Globus pallidus (tissue), 1 donor: Measurements from ENCODE around the gene MAP2K3.
"Not testable (repeated sequence)": the region's sequence is repeated elsewhere in the genome, so short reads cannot be mapped to it uniquely, and the experiment has no call there.

Experiments
- DNase-seq: peaks from one replicate; pipeline ENCODE4 v3.0.0-alpha.2; 2015; ENCODE audit warnings: low spot score

Gene MAP2K3

DNA sequence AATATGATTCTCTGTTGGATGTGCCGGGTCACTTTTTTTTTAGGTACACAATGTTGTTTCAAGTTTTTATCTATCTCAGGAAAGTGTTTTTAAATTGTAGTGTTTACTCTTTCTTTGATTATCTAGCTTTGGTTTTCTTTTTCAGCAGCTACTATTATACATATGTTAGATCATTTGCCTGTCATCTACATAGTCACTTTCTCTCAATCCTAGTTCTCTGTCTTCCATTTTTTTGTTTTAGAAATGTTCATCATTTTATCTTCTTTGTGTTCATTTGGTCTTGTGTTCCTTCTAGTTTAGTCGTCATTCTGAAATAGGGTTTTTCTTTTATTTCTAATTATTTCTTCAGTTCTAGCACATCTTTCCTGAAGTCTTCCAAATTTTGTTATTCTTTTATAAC is 44.3 kb downstream of the MAP2K3 start:
- not testable (repeated sequence) for DNase-seq

DNA sequence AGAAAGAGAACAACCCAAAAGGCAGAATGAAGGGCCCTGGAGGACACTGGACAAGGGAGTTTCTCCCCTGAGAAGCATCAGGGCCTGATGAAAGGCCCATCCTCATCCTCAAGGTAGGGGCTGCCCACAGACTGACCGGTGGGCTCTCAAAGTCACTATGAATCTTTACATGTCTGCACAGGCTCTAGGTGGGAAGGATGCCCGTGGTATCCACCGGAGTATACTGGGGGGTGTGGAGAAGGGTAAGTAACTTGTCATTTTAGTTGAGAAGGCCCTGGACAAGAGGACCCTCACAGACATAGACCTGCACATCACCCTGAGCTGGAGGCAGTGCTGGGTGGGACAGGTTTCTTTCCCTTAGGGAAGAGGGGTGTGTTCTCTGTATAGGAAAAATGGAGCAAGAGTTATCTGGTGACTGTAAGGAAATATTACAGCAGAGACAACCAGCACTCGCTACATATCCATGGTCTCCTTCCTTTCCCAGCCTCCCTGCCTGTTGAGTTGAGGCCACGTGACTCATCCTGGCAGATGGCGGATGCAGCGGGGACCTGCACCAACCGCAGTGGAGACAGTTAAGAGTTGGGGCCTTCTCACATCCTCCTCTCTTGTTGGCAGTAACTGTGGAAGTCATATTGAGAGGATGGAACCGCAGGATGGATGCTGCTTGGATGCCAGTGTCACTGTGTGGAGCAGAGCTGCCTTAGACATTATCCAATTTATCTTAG is 46.1 kb downstream of the MAP2K3 start:
- no peak for DNase-seq

DNA sequence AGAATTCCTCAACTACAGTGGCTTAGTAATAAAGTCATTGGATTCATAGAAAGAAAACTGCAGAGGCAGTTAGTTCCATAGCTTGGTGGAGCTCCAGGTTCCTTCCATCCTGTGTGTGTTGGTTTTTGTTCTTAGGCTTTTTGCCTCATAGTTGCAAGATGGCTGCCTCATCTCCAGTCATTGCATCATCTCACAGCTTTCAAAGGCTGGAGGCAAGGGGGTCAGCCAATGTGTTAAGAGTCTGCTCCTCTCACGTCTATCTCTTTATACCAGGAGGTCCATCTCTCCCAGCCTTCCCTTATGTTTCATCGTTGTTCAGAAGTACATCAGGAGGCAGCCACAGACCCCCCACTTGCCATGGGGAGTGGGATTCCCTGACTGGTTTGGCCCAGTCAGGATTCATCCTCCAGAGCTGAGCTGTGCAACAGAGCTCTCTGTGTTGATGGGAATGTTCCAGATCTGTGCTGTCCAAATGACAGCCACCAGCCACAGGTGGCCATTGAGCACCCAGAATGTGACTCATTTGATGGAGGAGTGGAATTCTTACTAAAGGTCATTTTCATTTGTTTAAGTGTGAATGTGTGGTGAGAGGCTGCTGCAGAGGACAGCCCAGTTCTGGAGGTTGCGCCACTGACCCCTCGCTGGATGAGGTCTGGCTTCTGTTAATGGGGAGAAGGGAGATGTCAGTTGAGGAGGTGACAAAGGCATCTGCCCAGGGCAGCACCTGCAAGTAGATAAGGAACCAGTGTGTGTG is 52.2 kb downstream of the MAP2K3 start:
- not testable (repeated sequence) for DNase-seq

DNA sequence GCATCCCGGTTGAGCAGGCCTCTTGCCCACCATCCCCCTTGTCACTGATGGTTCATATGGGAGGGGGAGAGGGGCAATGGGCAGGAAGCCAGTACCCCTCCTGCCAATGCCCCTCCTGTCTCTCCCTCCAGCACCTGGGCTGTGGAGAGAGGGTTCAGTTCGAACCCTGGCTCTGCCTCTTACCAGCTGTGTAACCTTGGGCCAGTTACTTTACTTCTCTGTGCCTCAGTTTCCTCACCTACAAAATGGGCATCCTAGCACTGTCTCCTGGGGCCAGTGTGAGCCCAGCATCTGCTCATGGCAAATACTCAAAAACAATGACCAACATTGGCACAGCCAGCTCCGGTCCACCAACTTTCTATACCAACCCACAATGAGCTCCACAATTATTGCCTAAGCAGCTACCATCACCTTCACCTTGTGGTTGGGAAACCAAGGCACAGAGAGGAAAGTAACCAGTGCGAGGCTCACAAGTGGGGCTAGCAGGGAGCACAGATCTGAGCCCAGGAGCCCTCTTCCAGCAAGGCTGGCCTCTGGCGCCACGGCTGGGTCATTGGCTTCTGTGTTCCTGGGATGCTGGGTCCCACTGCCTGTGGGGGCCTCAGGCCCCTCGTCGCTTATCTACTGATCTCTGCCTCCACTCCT is 53.6 kb downstream of the MAP2K3 start:
- DNase-seq: not testable (repeated sequence)

DNA sequence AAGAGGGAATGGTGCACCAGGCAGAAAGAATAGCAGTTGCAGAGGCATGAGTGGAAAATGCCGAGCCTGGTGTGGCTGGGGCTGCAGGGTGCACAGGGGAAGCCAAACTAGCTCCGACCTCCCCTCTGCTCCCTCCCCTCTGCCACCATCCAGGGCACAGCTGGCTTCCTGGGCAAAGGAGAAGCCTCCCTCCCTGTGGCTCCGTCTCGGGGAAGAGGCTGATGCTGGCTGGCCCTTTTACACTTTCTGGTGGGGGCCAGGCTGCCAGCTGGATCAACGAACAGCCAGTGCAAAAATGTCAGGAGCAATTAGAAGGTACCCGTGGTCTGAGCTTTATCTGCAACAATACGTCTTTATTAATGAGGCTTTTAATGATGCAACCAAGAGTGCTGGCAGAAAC is 54.5 kb downstream of the MAP2K3 start:
- DNase-seq: no peak

DNA sequence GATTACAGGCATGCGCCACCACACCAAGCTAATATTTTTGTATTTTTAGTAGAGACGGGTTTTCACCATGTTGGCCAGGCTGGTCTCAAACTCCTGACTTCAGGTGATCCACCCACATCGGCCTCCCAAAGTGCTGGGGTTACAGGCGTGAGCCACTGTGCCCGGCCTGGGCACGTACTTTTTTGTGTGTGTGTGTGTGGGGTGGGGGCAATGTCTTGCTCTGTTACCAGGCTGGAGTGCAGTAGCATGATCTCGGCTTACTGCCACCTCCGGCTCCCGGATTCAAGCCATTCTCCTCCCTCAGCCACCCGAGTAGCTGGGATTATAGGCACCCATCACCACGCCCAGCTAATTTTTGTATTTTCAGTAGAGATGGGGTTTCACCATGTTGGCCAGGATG is 55.1 kb downstream of the MAP2K3 start:
- DNase-seq: not testable (repeated sequence)

DNA sequence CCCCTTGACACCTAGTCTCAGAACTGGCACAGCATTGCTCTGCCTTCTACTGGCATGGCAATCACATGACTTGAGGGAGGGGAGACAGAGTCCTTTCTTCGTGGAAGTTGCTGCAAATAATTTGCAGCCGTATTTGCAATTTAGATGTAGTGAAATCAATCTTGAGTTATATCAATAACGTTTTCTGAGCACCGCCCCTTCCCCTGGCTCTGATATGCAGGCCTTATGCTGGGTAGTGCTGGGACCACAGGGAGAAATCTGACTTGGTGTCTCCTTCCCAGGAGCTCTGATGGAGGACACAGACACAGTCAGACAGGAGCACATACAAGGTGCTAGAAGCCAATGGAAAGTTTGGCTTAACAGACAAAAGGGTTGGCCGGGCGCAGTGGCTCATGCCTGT is 55.9 kb downstream of the MAP2K3 start:
- DNase-seq: not testable (repeated sequence)

DNA sequence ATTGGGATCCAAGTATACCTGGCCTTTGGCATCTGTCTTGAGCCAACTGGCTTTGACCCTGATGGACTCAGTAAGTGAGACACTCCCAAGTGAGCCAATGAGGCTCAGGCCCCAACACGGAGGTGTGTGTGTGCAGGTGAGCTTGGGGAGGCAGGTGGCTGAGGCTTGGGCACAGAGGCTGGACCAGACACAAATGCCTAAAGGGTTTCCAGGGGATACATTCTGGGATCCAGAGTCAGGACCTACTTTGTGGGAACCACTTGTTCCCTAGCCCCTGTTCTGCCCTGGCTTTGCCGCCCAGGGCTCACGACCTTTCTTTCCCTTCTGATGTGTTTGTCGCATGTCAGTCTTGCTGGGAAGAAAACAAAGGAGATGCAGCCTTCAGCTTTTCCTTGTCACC is 56.8 kb downstream of the MAP2K3 start:
- DNase-seq: not testable (repeated sequence)

DNA sequence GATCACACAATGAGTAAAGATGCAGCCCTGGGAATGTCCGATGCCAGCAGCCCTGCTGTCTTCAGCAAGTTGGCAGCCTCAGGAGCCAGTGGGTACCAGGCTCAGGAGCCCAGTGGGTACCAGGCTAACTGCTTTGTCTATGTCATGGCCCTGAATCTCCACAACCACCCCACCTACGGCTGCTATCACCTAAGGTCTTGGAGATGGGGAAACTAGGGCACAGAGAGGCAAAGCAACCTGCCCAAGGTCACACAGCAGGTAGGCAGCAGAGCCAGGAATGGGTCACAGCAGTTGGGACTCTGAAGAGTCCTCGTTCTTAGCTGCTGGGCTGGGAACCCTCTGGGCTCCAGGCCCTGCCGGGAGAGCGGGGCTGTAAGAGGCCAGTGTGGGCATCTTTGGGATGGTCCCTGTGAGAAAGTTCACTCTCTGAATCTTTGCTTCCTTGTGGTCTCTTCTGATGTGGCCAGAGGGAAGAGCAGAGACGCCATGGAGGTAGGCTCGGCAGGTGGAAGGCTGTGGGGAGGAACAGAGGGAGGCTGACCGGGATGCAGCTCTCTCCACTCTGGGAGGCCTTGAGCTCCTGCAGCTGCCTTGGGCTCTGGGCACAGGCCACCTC is 57.5 kb downstream of the MAP2K3 start:
- DNase-seq: not testable (repeated sequence)

DNA sequence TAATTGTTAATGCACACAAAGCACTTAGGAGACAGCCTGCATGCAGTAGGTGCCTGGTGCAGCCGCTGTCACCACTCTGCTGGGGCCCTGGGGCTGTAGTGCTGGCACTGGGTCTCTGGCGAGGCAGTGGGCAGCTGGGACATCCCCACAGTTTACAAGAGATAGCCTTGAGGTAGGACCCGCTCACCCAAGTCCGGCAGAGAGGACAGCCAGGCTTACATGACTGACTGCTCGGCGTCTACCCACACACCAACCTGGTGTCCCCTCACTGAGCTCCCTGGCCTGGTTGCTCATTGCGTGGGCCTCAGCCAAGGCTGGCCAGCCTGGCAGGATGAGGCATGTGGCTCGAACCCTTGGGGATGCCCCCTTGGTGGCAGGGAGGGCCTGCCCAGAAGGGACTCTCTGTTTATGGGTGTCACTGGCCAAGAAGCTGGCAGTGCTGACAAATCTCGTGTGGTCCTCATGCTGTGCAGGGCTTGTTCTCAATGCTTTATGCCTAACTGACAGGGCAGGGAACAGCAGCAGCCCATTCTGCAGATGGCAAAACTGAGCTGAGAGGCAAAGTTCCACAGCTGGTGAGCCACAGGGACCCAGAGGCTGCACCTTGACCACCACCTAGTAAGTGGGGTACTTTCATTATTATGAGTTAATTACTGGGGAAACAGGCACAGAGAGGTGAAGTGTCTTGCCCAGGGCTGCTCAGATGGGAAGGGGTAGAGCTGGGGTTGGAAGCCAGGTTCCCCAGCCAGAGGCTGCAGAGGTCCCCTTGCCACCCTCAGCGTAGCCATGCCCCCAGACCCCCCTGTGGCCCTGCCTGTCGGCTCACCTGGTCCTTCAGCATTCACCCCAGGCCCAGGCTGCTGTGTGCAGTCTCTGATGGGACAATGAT is 58.8 kb downstream of the MAP2K3 start:
- DNase-seq: not testable (repeated sequence)

DNA sequence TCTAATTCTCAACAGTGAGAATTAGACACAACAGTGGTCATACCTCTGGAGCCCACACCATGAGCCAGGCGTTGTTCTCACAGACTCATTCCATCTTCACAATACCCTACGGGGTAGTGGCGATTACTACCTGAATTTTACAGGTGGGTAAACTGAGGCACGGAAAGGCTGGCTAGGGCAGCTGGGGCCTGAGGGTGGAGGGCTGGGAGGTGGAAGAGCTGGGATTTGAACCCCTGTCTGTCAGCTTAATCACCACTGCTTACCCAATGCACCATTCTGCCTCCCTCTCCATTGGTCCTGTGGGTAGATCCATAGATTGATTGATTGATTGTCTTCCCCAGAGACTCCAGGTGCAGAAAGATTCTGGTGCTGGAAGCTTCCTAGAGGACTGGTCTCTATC is 60.3 kb downstream of the MAP2K3 start:
- DNase-seq: not testable (repeated sequence)

DNA sequence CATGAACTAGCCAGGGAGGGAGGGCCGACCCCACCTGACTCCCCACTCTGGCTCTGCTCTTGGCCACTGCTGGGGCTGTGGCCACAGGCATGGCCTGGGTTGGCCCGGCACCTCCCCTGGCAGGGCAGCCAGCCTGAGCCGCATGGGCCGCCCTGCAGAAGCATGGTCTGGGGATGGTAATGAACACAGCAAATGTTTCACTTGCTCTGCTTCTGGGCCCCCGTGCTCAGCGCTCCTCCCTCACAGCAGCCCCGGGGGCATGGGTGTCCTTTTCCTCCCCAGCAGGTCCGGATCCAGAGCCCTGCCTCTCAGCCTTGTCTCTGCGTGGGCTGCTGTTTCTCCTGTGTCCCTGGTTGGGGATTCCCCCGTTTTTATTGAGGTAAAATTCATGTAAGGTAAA is 60.7 kb downstream of the MAP2K3 start:
- DNase-seq: no peak

DNA sequence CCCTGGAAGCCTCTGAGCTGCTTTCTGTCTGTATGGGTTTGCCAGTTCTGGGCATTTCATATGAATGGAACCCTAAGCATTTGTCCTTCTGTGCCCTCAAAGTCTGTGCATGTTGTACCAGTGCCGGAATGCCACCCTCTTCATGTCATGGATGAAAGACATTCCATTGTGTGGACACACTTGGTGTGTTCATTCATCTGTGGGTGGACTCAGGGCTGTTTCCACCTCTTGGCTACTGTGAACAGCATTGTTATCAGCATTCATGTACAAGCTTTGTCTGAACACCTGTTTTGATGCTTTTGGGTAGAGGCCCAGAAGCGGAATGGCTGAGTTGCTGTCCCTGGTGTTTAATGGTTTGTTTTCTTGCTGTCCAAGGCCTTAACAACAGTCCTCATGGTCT is 61.6 kb downstream of the MAP2K3 start:
- not testable (repeated sequence) for DNase-seq

DNA sequence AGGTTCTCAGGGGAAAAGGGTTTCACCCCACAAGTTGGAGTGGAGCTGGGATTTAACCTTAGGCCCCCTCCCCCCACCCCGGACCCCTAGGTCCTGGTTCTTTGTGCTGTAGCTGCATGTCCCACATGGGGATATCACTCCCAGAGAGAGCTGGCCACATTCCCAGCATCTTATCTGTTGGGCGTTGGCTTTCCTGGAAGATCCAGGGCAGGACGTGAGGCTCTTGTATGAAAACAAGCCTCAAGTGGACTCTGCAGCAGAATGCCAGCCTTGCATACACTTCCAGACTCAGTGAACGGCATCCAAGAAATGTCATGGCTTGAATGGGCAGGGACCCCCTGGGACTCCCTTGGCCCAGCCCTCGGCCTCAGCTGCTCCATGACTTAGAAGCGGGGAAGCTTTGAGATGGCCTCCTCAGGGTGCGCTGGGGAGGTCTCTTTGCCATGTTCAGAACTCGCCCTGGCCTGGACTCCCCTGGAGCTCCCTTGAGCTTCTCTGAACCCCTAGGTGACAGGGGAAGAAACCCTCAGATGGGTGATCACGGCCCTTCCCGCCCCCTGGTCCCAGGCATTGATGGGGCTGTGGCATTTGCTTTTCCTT is 62.2 kb downstream of the MAP2K3 start:
- DNase-seq: not testable (repeated sequence)

DNA sequence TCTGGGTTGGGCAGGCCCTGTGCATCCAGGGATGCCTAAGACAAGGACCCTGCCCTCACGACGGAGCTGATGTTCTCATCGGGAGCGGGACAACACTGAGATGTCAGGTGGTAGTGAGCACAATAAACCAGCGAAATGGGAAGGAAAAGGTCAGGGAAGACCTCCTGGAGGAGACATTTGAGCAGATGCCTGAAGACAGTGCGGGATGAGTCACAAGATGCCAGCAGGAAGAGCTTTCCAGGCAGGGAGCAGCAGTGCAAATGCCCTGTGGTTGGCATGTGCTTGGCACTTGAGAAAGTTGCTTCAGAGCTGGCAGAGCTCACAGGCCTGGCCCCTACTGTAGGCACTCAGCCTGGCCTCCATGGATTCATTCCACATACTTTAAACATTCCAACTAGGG is 63.1 kb downstream of the MAP2K3 start:
- DNase-seq: not testable (repeated sequence)

DNA sequence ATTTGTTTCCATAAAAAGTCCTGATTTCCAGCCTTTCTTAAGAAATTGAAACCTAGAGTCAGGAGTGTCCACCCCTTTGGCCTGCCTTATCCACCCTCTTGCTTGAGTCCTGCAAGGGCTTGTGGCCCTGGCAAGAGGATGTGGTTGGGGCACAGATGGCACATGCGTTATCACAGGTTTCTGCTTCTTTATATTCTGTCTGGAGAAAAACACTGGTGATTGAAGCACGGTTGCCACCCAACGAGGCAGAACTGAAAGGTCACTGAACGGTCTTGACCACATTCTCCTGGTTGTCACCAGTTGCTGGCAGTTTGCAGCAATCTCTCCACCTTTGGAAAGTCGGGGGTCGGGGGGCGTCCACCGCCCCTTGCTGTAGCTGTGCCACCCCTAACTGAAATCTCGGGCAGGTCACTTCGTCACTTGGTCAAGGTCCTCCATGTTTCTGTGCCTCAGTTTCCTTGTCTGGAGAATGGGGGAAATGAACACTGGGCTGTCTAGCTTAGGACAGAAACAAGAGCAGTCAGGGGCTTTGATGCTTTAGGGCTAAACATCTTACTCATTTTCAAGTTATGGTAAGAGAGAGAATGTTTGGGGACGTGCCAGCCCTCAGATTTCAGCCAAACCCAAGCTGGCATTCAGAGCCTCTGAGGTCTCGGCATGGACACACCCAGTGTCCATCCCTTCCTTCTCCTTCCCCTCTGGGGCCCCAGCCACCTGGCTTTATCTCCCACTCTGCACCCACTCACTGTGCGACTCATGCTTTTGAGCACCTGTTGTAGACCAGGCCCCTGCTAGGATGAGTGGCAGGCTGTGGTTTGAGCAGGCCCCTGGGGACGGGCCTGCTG is 63.8 kb downstream of the MAP2K3 start:
- DNase-seq: not testable (repeated sequence)

DNA sequence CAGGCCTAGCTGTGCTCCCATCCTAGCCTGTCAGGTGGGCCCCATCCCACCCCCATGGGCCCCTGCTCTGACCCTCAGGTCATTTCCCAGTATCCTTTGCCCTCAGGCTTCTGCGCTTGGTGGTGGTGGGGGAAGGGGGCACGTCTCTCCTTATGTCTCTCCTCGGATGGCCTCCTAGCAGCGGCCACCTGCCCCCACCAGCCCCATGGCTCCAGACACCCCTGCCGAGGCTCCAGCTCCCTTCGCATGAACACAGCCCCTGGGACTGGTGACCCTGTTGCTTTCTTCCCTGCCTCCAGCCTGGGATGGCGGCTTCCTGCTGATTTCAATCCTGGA is 64.4 kb downstream of the MAP2K3 start:
- not testable (repeated sequence) for DNase-seq

DNA sequence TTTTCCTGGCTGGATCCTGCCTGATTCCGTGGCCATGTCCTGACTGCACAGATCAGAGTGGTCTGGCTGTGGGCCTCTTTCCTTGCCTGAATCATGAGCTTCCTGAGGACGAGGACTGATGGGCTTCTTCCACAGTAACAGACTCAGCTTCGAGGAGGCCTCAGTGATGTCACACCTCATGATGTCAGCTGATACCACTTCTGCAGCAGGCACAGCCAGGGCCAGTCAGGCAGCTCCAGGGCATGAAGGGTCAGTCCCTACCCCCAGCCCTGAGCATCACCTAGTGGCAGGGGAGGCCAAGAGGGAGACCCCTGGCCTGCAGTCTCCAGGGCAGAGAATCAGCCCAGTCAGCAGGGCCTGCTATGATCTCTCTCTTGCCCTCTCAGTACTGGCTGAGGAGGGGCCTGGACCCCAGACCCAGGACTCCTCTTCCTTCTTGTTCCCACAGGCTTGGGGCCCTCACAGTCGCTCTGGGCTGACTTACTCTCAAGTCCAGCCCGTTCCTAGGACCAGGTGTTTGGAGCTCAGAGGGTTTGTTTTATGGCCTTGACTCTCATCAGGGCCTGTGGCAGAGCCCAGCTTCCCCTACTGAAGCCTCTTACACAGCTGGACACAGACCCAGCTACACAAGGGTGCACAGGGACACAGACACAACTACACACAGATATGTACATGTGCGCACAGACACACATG is 65.0 kb downstream of the MAP2K3 start:
- not testable (repeated sequence) for DNase-seq

DNA sequence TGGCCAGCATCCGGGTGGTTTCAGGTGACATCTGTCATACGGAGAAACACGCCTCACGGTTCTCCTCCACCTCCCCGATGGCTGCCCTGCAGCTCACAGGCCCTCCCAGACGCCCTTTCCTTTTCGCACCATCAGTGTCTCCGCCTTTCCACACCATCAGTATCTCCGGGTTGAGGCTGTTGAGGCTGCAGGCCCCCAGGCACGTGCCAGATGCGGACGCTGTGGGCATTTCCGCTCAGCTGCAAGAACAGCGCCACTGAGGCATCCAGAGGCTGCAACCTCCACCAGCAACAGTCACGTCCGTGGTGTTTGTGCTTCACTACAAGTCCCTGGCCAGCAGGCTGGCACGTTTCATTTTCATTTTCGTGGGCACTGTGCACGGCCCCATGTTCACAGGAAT is 66.0 kb downstream of the MAP2K3 start:
- DNase-seq: not testable (repeated sequence)
